OCI-LY7 (cell line): ENCODE measurements around the gene LDLRAD2.

ENCODE experiments used
- EZH2phosphoT487 ChIP-seq: fragments of 200-600 bp; sonication (generic); IDR thresholded peaks from 2 replicates; pipeline ENCODE4 v1.6.1; 2018; ENCODE audit warnings: low read depth, borderline replicate concordance, mild to moderate bottlenecking, mixed run types, antibody characterized with exemption, low read length, moderate library complexity, mixed read lengths
- TF ChIP-seq, protein P1 (sequence below): fragments of 200-600 bp; sonication (generic); conservative IDR thresholded peaks from 2 replicates; pipeline ENCODE4 v1.5.1; 2014; ENCODE audit warnings: mild to moderate bottlenecking, antibody characterized with exemption, low read length, moderate library complexity, mixed read lengths

DNA sequence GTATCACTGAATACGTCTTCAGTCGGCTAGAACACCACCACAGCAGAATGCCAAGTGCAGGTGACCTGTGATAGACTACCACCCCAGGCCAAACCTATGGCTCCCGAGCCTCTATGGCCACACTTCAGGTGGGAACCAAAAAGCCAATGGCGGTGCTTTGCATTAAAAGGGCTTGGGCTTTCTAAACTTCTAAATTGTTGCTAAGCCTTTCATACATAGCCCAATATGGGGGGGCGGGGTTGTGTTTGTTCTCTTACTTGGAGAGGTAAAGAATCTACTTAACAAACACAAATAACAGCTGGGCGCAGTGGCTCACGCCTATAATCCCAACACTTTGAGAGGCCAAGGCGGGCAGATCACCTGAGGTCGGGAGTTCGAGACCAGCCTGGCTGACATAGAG, 48.8 kb upstream of the LDLRAD2 start:
- TF ChIP-seq, protein P1, sequence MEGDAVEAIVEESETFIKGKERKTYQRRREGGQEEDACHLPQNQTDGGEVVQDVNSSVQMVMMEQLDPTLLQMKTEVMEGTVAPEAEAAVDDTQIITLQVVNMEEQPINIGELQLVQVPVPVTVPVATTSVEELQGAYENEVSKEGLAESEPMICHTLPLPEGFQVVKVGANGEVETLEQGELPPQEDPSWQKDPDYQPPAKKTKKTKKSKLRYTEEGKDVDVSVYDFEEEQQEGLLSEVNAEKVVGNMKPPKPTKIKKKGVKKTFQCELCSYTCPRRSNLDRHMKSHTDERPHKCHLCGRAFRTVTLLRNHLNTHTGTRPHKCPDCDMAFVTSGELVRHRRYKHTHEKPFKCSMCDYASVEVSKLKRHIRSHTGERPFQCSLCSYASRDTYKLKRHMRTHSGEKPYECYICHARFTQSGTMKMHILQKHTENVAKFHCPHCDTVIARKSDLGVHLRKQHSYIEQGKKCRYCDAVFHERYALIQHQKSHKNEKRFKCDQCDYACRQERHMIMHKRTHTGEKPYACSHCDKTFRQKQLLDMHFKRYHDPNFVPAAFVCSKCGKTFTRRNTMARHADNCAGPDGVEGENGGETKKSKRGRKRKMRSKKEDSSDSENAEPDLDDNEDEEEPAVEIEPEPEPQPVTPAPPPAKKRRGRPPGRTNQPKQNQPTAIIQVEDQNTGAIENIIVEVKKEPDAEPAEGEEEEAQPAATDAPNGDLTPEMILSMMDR, result no peak
- no peak for TF ChIP-seq EZH2phosphoT487
